NB4 (cell line): Measurements from ENCODE around the gene ANAPC10.

Source experiments
- CTCF ChIP-seq: IDR thresholded peaks from one replicate; pipeline ENCODE4 v1.5.1; 2012; ENCODE audit warnings: low read depth, low read length
- MYC ChIP-seq: IDR thresholded peaks from 2 replicates; pipeline ENCODE4 v1.6.1; 2011; ENCODE audit warnings: low read depth, low read length
- POLR2A ChIP-seq: IDR thresholded peaks from 2 replicates; pipeline ENCODE4 v1.6.1; 2011; ENCODE audit warnings: mild to moderate bottlenecking; ENCODE audit not compliant: insufficient read length; ENCODE audit errors: extremely low read depth

GRCh38 chr4:145042601-145043285, 55.3 kb downstream of the ANAPC10 start:
- TF ChIP-seq CTCF, result no peak
- no peak for TF ChIP-seq POLR2A
- TF ChIP-seq MYC, result no peak
